Measurements from ENCODE around the gene AKIRIN2. TPM values are rescaled to one million over a fixed set of nuclear protein-coding genes. Genes with fewer than 3 reads are reported as not detected.

The AKIRIN2 gene
- total and polyA plus RNA-seq, 2 of the 13 experiments (the other 11 are each of a cell fraction or from before 2014, with no cell fraction given), result 15.6 to 23.4 TPM

DNA sequence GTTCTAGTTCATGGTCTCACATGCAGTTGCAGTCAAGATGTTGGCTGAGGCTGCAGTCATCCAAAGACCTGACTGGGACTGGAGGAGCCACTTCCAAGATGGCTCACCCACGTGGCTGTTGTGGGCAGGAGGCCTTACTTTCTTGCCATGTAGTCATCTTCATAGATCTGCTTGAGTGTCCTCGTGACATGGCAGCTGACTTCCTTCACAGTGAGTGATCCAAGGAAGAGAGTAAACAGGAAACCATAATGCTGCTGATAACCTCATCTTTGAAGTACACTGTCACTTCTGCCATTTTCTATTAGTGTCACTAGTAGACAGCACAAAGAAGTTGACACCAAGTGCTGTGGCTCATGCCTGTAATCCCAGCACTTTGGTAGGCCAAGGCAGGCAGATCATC lies 40.1 kb upstream of the AKIRIN2 start:
- ChIA-PET CTCF (ENCODE audit: low intra/inter-chr PET ratio, low total read pairs) (no interaction called here), POLR2A (interaction anchor here (1.5 kb wide), 1 partner anchor 12 kb away, joined by 3 read pairs; no protein-coding TSS in a partner anchor)
- no peak overlapping the region for H2AFZ ChIP-seq (ENCODE audit: low read length)
- ATAC-seq, result no peak
- H3K9ac ChIP-seq (ENCODE audit: insufficient read depth, low read depth, low read length), result no peak overlapping the region
- H3K36me3 ChIP-seq (replicated peaks in 1 of 2; ENCODE audit: control insufficient read depth in 1 of 2, insufficient read depth in 2 of 2, low read length in 2 of 2), result no peaks in the 10 kb centered on the region
- no peak overlapping the region for H3K4me2 ChIP-seq (ENCODE audit: low read depth, low read length)
- no peak overlapping the region for H3K27ac ChIP-seq (ENCODE audit: extremely low read length, insufficient read depth, low read length)
- in situ Hi-C loops (cut with HindIII; ENCODE audit: extremely low pct_ligation_motif_present, low pct_unique_long_range_greater_than_20kb), result no loop called here
- FAIRE-seq, result no peak
- DNase-seq (ENCODE audit: low spot score), result no peak
- no peak overlapping the region for H3K4me3 ChIP-seq (replicated peaks in 1 of 3; ENCODE audit: insufficient read depth in 1 of 3, low read depth in 2 of 3, low read length in 3 of 3)
- BruUV-seq (replicated peaks), result no TSS peak
- no peaks in the 10 kb centered on the region for H3K27me3 ChIP-seq (ENCODE audit: control insufficient read depth in 1 of 2, insufficient read depth in 2 of 2, low read length in 2 of 2)
- H3K79me2 ChIP-seq (ENCODE audit: insufficient read depth, low read length), result no peaks in the 10 kb centered on the region
- H3K4me1 ChIP-seq (ENCODE audit: insufficient read depth, low read length), result peaks cover 31% of the 10 kb centered on the region
- no peaks in the 10 kb centered on the region for H3K9me3 ChIP-seq (ENCODE audit: low read length)
- no peak for TF ChIP-seq ARID2 (CRISPR knock-in tag; IDR thresholded peaks at IDR 0.05; ENCODE audit: borderline replicate concordance)
- TF ChIP-seq ZFP36L2 (CRISPR knock-in tag; IDR thresholded peaks at IDR 0.05), result no peak
- no CpG with 5 or more reads among the region's 2 CpGs for WGBS (ENCODE audit: low lambda C conversion rate)
- intact Hi-C loops (cut with micrococcal nuclease; ENCODE audit: unreplicated experiment), result no loop called here
- H4K20me1 ChIP-seq (ENCODE audit: insufficient read depth, low read length), result no peaks in the 10 kb centered on the region

DNA sequence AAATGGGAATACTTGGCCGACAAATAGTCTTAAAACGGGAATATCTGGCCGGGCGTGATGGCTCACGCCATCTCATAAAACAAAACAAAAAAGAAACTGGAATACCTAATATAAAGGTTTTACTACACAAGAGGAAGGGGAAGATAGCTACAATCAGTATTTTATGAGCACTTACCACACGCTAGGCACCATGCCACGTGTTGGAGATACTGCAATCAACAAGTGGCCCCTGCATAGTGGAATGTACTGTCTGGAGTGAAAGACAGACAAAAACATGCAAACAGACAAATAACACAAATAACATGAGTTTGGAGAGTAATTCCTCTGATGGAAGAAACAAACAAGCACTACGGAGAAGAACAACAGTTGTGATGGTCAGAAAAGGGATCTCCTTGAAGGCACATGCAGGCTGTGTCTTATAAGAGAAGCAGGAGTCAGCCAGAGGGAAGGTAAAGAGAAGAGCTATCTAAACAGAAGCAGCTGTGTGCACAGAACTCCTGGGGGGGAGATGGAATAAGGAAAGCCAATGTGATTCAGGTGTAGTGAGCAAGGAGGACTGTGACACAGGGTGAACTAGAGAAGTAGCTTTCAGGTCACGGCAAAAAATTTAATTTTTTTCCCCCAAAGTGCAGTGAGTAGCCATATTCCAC lies 39.1 kb upstream of the AKIRIN2 start:
- in situ Hi-C loops (cut with HindIII; ENCODE audit: extremely low pct_ligation_motif_present, low pct_unique_long_range_greater_than_20kb), result no loop called here
- Histone ChIP-seq H3K27me3 (ENCODE audit: control insufficient read depth in 1 of 2, insufficient read depth in 2 of 2, low read length in 2 of 2) (no peaks in the 10 kb centered on the region), H4K20me1 (ENCODE audit: insufficient read depth, low read length) (no peaks in the 10 kb centered on the region), H3K4me2 (ENCODE audit: low read depth, low read length) (no peak overlapping the region), H2AFZ (ENCODE audit: low read length) (peak overlapping the region; percentile 29), H3K4me3 (replicated peaks in 1 of 3; ENCODE audit: insufficient read depth in 1 of 3, low read depth in 2 of 3, low read length in 3 of 3) (no peak overlapping the region), H3K79me2 (ENCODE audit: insufficient read depth, low read length) (no peaks in the 10 kb centered on the region), H3K9me3 (ENCODE audit: low read length) (no peaks in the 10 kb centered on the region), H3K4me1 (ENCODE audit: insufficient read depth, low read length) (peaks cover 26% of the 10 kb centered on the region), H3K9ac (ENCODE audit: insufficient read depth, low read depth, low read length) (no peak overlapping the region), H3K36me3 (replicated peaks in 1 of 2; ENCODE audit: control insufficient read depth in 1 of 2, insufficient read depth in 2 of 2, low read length in 2 of 2) (no peaks in the 10 kb centered on the region), H3K27ac (ENCODE audit: extremely low read length, insufficient read depth, low read length) (no peak overlapping the region)
- WGBS (ENCODE audit: low lambda C conversion rate), result 87% methylated on average over 9 of the region's 9 CpGs
- TF ChIP-seq ZNF30 (CRISPR knock-in tag; IDR thresholded peaks at IDR 0.05), result no peak
- TF ChIP-seq SRF (IDR thresholded peaks at IDR 0.05; ENCODE audit: low read depth, low read length), result no peak
- no peak for TF ChIP-seq KDM5B (CRISPR knock-in tag; IDR thresholded peaks at IDR 0.05; ENCODE audit: borderline replicate concordance)
- TF ChIP-seq, protein P1, sequence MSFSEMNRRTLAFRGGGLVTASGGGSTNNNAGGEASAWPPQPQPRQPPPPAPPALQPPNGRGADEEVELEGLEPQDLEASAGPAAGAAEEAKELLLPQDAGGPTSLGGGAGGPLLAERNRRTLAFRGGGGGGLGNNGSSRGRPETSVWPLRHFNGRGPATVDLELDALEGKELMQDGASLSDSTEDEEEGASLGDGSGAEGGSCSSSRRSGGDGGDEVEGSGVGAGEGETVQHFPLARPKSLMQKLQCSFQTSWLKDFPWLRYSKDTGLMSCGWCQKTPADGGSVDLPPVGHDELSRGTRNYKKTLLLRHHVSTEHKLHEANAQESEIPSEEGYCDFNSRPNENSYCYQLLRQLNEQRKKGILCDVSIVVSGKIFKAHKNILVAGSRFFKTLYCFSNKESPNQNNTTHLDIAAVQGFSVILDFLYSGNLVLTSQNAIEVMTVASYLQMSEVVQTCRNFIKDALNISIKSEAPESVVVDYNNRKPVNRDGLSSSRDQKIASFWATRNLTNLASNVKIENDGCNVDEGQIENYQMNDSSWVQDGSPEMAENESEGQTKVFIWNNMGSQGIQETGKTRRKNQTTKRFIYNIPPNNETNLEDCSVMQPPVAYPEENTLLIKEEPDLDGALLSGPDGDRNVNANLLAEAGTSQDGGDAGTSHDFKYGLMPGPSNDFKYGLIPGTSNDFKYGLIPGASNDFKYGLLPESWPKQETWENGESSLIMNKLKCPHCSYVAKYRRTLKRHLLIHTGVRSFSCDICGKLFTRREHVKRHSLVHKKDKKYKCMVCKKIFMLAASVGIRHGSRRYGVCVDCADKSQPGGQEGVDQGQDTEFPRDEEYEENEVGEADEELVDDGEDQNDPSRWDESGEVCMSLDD (CRISPR knock-in tag; IDR thresholded peaks at IDR 0.05; ENCODE audit: borderline replicate concordance), result no peak
- TF ChIP-seq ZFYVE20 (CRISPR knock-in tag; IDR thresholded peaks at IDR 0.05; ENCODE audit: borderline replicate concordance, low read depth), result no peak
- POLR2A ChIA-PET, result no interaction called here
- intact Hi-C loops (cut with micrococcal nuclease; ENCODE audit: unreplicated experiment), result no loop called here
- FAIRE-seq (no peak), DNase-seq (ENCODE audit: low spot score) (no peak), ATAC-seq (no peak)
- CTCF ChIA-PET (ENCODE audit: low intra/inter-chr PET ratio, low total read pairs), result no interaction called here
- BruUV-seq (replicated peaks), result no TSS peak
